Measurements from ENCODE around the gene CNDP1.

CNDP1 gene

DNA sequence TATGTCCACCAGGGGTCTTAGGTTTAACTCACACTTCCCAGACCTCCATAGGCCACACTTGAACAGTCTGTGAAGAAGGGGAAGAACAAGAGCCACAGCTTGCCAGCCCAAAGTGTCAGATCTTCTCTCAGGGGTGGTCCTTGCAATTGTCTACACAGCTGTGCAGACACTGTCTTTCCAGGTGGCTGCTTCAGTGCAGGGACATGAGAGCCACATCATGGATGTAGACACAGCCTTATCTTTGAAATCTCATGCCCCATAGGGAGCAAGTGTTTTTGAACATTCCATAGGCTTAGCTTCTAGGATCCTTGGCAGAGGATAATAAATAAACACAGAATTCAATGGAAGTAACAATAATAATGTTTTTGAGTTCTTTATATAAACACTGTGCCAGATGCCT is 70.1 kb downstream of the CNDP1 start:
- H3K9ac ChIP-seq (ENCODE audit: insufficient read length), result no peak overlapping the region

DNA sequence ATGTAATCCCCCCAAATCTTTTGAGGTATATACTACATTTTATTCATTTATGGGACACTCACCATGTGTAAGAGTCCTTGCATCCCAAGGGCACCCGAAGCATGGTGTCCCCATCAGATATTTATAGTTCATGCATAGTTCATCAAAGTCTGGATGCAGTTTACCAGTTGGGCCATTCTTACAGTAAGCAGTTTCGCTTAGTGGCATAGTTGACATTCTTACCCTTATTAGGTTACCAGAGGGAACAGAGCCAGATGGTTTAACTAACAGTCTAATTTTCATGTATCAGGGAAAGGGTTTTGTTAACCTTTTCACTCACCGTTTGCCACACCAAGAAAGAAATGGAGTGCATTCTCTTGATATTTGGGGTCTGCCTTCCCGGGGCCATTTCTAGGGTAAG is 70.5 kb downstream of the CNDP1 start:
- Histone ChIP-seq H3K27ac (no peak overlapping the region), H3K9me3 (ENCODE audit: low read depth, low read length) (no peaks in the 10 kb centered on the region), H3K4me3 (no peak overlapping the region), H3K36me3 (ENCODE audit: insufficient read depth, low read length) (no peaks in the 10 kb centered on the region), H3K9ac (ENCODE audit: insufficient read length) (no peak overlapping the region)
- DNase-seq (ENCODE audit: low read depth, low spot score), result no peak
- TF ChIP-seq POLR2AphosphoS5 (IDR thresholded peaks at IDR 0.05; ENCODE audit: borderline replicate concordance, low read depth, low read length) (no peak), EZH2 (IDR thresholded peaks at IDR 0.05) (no peak), FOXP2 (optimal IDR thresholded peaks at IDR 0.05; ENCODE audit: control extremely low read depth, extremely low read length, insufficient read depth) (no peak)

More for the DNA sequence above, 70.1 kb downstream of the CNDP1 start:
- H3K36me3 ChIP-seq (ENCODE audit: insufficient read depth, low read length), result no peaks in the 10 kb centered on the region
- no peaks in the 10 kb centered on the region for H3K9me3 ChIP-seq (ENCODE audit: low read depth, low read length)
- TF ChIP-seq FOXP2 (optimal IDR thresholded peaks at IDR 0.05; ENCODE audit: control extremely low read depth, extremely low read length, insufficient read depth), result no peak
- no peak for TF ChIP-seq POLR2AphosphoS5 (IDR thresholded peaks at IDR 0.05; ENCODE audit: borderline replicate concordance, low read depth, low read length)
- TF ChIP-seq EZH2 (IDR thresholded peaks at IDR 0.05), result no peak
- no peak for DNase-seq (ENCODE audit: low read depth, low spot score)
- H3K27ac ChIP-seq, result no peak overlapping the region
- H3K4me3 ChIP-seq, result no peak overlapping the region

DNA sequence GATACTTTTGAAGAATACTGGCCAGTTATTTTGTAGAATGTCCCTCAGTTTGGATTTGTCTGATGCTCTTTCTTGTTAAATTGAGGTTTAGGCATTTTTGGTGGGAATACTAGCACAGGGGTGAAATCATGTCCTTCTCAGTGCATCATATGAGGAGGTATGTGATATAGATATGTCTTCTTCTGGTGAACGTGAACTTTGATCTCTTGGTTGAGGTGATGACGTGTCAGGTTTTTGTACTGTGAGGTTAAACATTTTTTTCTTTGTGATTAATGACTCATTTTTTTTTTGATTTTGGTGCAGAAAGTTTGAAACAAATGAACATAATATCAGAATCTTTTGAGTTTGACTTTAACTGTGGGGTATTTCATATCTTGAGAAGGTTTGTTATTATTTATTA is 74.4 kb downstream of the CNDP1 start:
- Histone ChIP-seq H3K27ac (no peak overlapping the region), H3K4me3 (no peak overlapping the region), H3K9ac (ENCODE audit: insufficient read length) (no peak overlapping the region), H3K36me3 (ENCODE audit: insufficient read depth, low read length) (no peaks in the 10 kb centered on the region), H3K9me3 (ENCODE audit: low read depth, low read length) (no peaks in the 10 kb centered on the region)
- no peak for TF ChIP-seq FOXP2 (optimal IDR thresholded peaks at IDR 0.05; ENCODE audit: control extremely low read depth, extremely low read length, insufficient read depth)
- TF ChIP-seq POLR2AphosphoS5 (IDR thresholded peaks at IDR 0.05; ENCODE audit: borderline replicate concordance, low read depth, low read length), result no peak
- no peak for TF ChIP-seq EZH2 (IDR thresholded peaks at IDR 0.05)
- DNase-seq (ENCODE audit: low read depth, low spot score), result no peak

DNA sequence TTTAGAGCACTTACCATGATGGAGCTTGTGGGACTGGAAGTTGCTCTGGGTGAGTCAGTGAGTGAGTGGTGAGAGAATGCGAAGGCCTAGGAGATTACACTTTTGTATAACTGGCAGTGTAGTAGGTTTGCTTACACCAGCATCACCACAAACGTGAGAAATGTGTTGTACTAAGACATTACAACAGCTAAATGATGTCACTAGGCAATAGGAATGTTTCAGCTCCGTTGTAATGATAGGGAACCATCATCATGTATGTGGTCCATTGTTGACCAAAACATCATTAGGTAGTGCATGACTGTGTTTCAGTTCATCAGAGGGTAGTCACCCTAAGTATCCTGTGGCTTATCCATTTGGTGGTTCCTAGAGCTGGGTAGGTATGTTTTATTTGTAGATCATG is 75.2 kb downstream of the CNDP1 start:
- H3K36me3 ChIP-seq (ENCODE audit: insufficient read depth, low read length), result no peaks in the 10 kb centered on the region
- no peak for DNase-seq (ENCODE audit: low read depth, low spot score)
- TF ChIP-seq POLR2AphosphoS5 (IDR thresholded peaks at IDR 0.05; ENCODE audit: borderline replicate concordance, low read depth, low read length) (no peak), EZH2 (IDR thresholded peaks at IDR 0.05) (no peak), FOXP2 (optimal IDR thresholded peaks at IDR 0.05; ENCODE audit: control extremely low read depth, extremely low read length, insufficient read depth) (no peak)
- H3K9me3 ChIP-seq (ENCODE audit: low read depth, low read length), result no peaks in the 10 kb centered on the region
- no peak overlapping the region for H3K9ac ChIP-seq (ENCODE audit: insufficient read length)
- H3K4me3 ChIP-seq, result no peak overlapping the region
- H3K27ac ChIP-seq, result no peak overlapping the region

DNA sequence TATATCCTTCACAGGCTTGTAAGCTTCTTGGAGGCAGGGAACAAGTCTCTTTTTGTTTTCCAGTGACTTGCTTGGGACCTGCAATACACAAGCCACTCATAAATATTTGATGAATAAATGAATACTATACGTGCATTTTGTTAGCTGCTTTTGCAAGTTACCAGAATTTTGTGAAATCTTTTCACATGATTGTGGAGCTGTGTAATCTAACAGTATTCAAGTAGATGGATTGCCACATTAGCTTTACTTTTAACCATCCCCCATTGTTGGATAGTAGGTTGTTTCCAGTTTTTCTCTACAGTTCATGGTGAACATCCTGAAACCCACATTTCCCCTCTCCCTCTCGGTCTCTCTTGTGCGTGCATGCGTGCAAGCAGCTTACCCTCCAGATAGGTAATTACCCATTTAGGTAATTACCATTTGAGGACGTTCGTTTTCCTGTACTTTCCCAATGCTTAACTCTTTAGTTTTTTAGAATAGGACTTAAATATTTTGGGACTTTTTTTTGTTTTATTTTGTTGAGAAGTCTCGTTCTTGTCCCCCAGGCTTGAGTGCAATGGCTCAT is 75.8 kb downstream of the CNDP1 start:
- TF ChIP-seq EZH2 (IDR thresholded peaks at IDR 0.05) (no peak), FOXP2 (optimal IDR thresholded peaks at IDR 0.05; ENCODE audit: control extremely low read depth, extremely low read length, insufficient read depth) (no peak), POLR2AphosphoS5 (IDR thresholded peaks at IDR 0.05; ENCODE audit: borderline replicate concordance, low read depth, low read length) (no peak)
- Histone ChIP-seq H3K27ac (no peak overlapping the region), H3K4me3 (no peak overlapping the region), H3K9me3 (ENCODE audit: low read depth, low read length) (no peaks in the 10 kb centered on the region), H3K36me3 (ENCODE audit: insufficient read depth, low read length) (no peaks in the 10 kb centered on the region), H3K9ac (ENCODE audit: insufficient read length) (no peak overlapping the region)
- DNase-seq (ENCODE audit: low read depth, low spot score), result no peak

DNA sequence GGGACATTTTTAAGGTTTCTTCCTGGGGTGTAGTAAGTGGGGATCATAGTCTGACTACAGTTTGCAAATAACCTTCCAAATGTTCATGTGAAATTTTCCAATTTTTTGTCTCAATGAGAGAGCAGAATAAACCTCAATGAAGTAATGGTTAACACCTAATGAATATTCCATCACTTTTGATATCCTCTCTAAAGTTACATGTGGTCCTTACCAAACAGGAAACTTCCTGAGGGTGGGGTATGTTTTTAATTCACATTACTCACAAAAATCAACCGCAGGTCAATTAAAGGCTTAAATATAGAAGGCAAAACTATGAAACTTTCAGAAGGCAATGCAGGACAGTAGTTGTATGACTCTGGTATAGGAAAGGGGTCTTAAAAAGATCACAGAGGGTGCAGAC is 76.6 kb downstream of the CNDP1 start:
- H3K27ac ChIP-seq, result no peak overlapping the region
- no peak overlapping the region for H3K4me3 ChIP-seq
- H3K9ac ChIP-seq (ENCODE audit: insufficient read length), result no peak overlapping the region
- no peak for DNase-seq (ENCODE audit: low read depth, low spot score)
- H3K9me3 ChIP-seq (ENCODE audit: low read depth, low read length), result no peaks in the 10 kb centered on the region
- H3K36me3 ChIP-seq (ENCODE audit: insufficient read depth, low read length), result no peaks in the 10 kb centered on the region
- TF ChIP-seq FOXP2 (optimal IDR thresholded peaks at IDR 0.05; ENCODE audit: control extremely low read depth, extremely low read length, insufficient read depth) (no peak), POLR2AphosphoS5 (IDR thresholded peaks at IDR 0.05; ENCODE audit: borderline replicate concordance, low read depth, low read length) (no peak), EZH2 (IDR thresholded peaks at IDR 0.05) (no peak)

DNA sequence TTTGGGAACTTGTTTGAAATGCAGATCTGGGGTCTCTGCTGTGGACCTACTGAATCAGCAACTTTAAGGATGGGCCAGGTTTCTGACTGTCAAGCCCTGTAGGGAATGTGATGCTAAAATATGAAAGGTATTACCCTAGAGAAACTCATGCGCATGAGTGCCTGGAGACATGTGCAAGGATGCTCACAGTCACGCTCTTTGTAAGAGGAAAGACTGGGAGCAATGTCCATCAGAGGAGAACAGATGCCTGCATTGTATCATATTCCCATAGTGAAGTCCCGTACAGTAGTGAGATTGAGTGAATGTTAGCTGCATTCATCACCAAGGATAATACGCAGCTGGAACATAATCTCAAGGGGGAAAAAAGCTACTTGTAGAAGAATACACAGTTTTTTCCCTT is 77.5 kb downstream of the CNDP1 start:
- Histone ChIP-seq H3K9ac (ENCODE audit: insufficient read length) (no peak overlapping the region), H3K9me3 (ENCODE audit: low read depth, low read length) (no peaks in the 10 kb centered on the region), H3K27ac (no peak overlapping the region), H3K36me3 (ENCODE audit: insufficient read depth, low read length) (no peaks in the 10 kb centered on the region), H3K4me3 (no peak overlapping the region)
- TF ChIP-seq EZH2 (IDR thresholded peaks at IDR 0.05), result no peak
- no peak for TF ChIP-seq FOXP2 (optimal IDR thresholded peaks at IDR 0.05; ENCODE audit: control extremely low read depth, extremely low read length, insufficient read depth)
- TF ChIP-seq POLR2AphosphoS5 (IDR thresholded peaks at IDR 0.05; ENCODE audit: borderline replicate concordance, low read depth, low read length), result no peak
- DNase-seq (ENCODE audit: low read depth, low spot score), result no peak

DNA sequence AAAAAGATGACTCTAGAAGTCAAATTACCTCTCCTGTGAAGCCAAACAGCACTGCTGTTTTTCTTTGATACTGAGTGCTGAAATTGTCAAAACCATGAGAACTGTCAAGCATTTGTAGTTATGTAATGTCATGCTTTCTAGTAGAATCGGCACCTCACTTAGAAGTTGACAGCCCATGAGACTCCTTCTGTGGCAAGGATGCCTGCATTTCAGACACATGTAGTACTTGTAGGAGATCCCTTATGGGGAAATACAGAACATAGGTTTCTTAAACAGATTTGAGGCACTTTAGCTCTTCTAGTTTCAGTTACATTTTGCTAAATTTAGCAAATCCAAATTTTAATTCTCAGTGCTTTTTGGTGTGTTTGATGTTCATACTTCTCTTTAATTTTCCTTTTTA is 79.1 kb downstream of the CNDP1 start:
- no peaks in the 10 kb centered on the region for H3K9me3 ChIP-seq (ENCODE audit: low read depth, low read length)
- no peak overlapping the region for H3K9ac ChIP-seq (ENCODE audit: insufficient read length)
- TF ChIP-seq EZH2 (IDR thresholded peaks at IDR 0.05), result no peak
- no peak for TF ChIP-seq FOXP2 (optimal IDR thresholded peaks at IDR 0.05; ENCODE audit: control extremely low read depth, extremely low read length, insufficient read depth)
- no peak for TF ChIP-seq POLR2AphosphoS5 (IDR thresholded peaks at IDR 0.05; ENCODE audit: borderline replicate concordance, low read depth, low read length)
- DNase-seq (ENCODE audit: low read depth, low spot score), result no peak
- no peak overlapping the region for H3K4me3 ChIP-seq
- no peaks in the 10 kb centered on the region for H3K36me3 ChIP-seq (ENCODE audit: insufficient read depth, low read length)
- no peak overlapping the region for H3K27ac ChIP-seq

DNA sequence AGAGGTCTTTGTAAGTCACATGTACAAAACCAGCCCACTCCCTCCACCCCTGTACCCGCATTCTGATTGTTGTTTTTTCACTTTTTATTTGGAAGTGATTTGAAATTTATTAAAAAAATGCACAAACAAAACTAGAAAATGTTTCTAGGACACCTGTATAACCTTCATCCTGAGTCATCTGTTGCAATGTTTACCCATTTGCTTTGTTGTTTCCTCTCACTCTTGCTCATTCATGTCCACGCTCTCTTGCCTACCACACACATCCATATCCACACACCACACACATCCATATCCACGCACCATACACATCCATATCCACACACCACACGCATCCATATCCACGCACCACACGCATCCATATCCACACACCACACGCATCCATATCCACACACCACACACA is 82.2 kb downstream of the CNDP1 start:
- no peaks in the 10 kb centered on the region for H3K36me3 ChIP-seq (ENCODE audit: insufficient read depth, low read length)
- no peaks in the 10 kb centered on the region for H3K9me3 ChIP-seq (ENCODE audit: low read depth, low read length)
- TF ChIP-seq FOXP2 (optimal IDR thresholded peaks at IDR 0.05; ENCODE audit: control extremely low read depth, extremely low read length, insufficient read depth), result no peak
- no peak for TF ChIP-seq POLR2AphosphoS5 (IDR thresholded peaks at IDR 0.05; ENCODE audit: borderline replicate concordance, low read depth, low read length)
- no peak for TF ChIP-seq EZH2 (IDR thresholded peaks at IDR 0.05)
- H3K27ac ChIP-seq, result no peak overlapping the region
- DNase-seq (ENCODE audit: low read depth, low spot score), result no peak
- H3K9ac ChIP-seq (ENCODE audit: insufficient read length), result no peak overlapping the region
- H3K4me3 ChIP-seq, result no peak overlapping the region

Measured in SK-N-MC (cell line).